CD14-positive monocyte (primary cell): Measurements from ENCODE around the gene IL10RB. TPM values are rescaled to one million over a fixed set of nuclear protein-coding genes. Genes with fewer than 3 reads are reported as not detected.

Experiments
- DNase-seq, 3 donors: peaks; one replicate each; pipeline ENCODE4 v3.0.0-alpha.2; 2011 to 2022
- H2AFZ ChIP-seq: 2 replicates; pipeline ENCODE4 v1.6.0; 2012; ENCODE audit warnings: mild to moderate bottlenecking, low read depth, low read length, inconsistent platforms; ENCODE audit not compliant: insufficient read depth, poor library complexity, severe bottlenecking
- H3K27ac ChIP-seq, 2 donors: 1 replicate in 1 of 2; 2 replicates in 1 of 2; pipeline ENCODE4 v1.5.1; 2012 to 2013; ENCODE audit warnings: low read length in 2 of 2, control low read depth in 1 of 2, inconsistent platforms in 1 of 2, low read depth in 1 of 2, mild to moderate bottlenecking in 1 of 2
- H3K27me3 ChIP-seq, 2 donors: one replicate each; pipeline versions ENCODE4 v1.6.0 to v1.6.1; 2011 to 2013; ENCODE audit warnings: low read length in 2 of 2; ENCODE audit not compliant: control insufficient read depth in 2 of 2, insufficient read depth in 2 of 2
- H3K36me3 ChIP-seq, 2 donors: replicated peaks in 1 of 2; 1 replicate in 1 of 2; 2 replicates in 1 of 2; pipeline versions ENCODE4 v1.5.1 to v1.6.1; 2012 to 2013; ENCODE audit warnings: low read length in 2 of 2, control low read depth in 1 of 2, inconsistent platforms in 1 of 2, mild to moderate bottlenecking in 1 of 2; ENCODE audit not compliant: insufficient read depth in 2 of 2, control insufficient read depth in 1 of 2
- H3K4me1 ChIP-seq, 2 donors: 1 replicate in 1 of 2; 2 replicates in 1 of 2; pipeline versions ENCODE4 v1.5.1 to v1.6.1; 2012 to 2013; ENCODE audit warnings: low read length in 2 of 2, control low read depth in 1 of 2, inconsistent platforms in 1 of 2, mild to moderate bottlenecking in 1 of 2, moderate library complexity in 1 of 2; ENCODE audit not compliant: insufficient read depth in 2 of 2, control insufficient read depth in 1 of 2
- H3K4me2 ChIP-seq: replicated peaks from 2 replicates; pipeline ENCODE3; 2012; ENCODE audit warnings: low read length, moderate library complexity, mild to moderate bottlenecking; ENCODE audit not compliant: poor library complexity, severe bottlenecking; ENCODE audit errors: extremely low read depth
- H3K4me3 ChIP-seq, 3 experiments: fragments of 200-600 bp in 1 of 3; sonication (generic) in 1 of 3; replicated peaks in 1 of 3; 1 replicate in 2 of 3; 2 replicates in 1 of 3; pipeline ENCODE4 v1.5.1; 2011 to 2013; ENCODE audit warnings: low read length in 3 of 3, mild to moderate bottlenecking in 3 of 3, control low read depth in 2 of 3, low read depth in 2 of 3, inconsistent platforms in 1 of 3, moderate library complexity in 1 of 3
- H3K79me2 ChIP-seq: 2 replicates; pipeline ENCODE4 v1.6.0; 2012; ENCODE audit warnings: mild to moderate bottlenecking, control low read depth, inconsistent platforms, low read length, moderate library complexity; ENCODE audit not compliant: insufficient read depth
- H3K9ac ChIP-seq: 2 replicates; pipeline ENCODE4 v1.6.0; 2017; ENCODE audit warnings: low read length, mild to moderate bottlenecking; ENCODE audit not compliant: insufficient read depth, poor library complexity, severe bottlenecking
- H3K9me3 ChIP-seq, 2 donors: replicated peaks in 1 of 2; 1 replicate in 1 of 2; 2 replicates in 1 of 2; pipeline versions ENCODE4 v1.5.1 to v1.6.1; 2012 to 2013; ENCODE audit warnings: low read length in 2 of 2, control low read depth in 1 of 2; ENCODE audit not compliant: control insufficient read depth in 1 of 2, insufficient read depth in 1 of 2
- H4K20me1 ChIP-seq: 2 replicates; pipeline ENCODE4 v1.6.0; 2012; ENCODE audit warnings: mild to moderate bottlenecking, low read length, control low read depth, moderate library complexity; ENCODE audit not compliant: insufficient read depth
- H3K27ac Mint-ChIP-seq, 7 donors: one replicate each; pipeline ENCODE4 v1.8.0; 2020; ENCODE audit warnings: mild to moderate bottlenecking in 7 of 7, mixed read lengths in 7 of 7, moderate library complexity in 6 of 7, inconsistent platforms in 2 of 7
- H3K27me3 Mint-ChIP-seq, 3 donors: one replicate each; pipeline ENCODE4 v1.8.0; 2021 to 2022; ENCODE audit warnings: low read depth in 3 of 3, mild to moderate bottlenecking in 3 of 3, mixed read lengths in 3 of 3, moderate library complexity in 3 of 3, inconsistent platforms in 1 of 3
- H3K36me3 Mint-ChIP-seq, 2 donors: one replicate each; pipeline ENCODE4 v1.8.0; 2020; ENCODE audit warnings: mixed read lengths in 2 of 2, inconsistent platforms in 1 of 2, mild to moderate bottlenecking in 1 of 2
- H3K4me1 Mint-ChIP-seq: one replicate; pipeline ENCODE4 v1.8.0; 2020; ENCODE audit warnings: mild to moderate bottlenecking, mixed read lengths
- H3K4me3 Mint-ChIP-seq, 2 donors: one replicate each; pipeline ENCODE4 v1.8.0; 2020; ENCODE audit warnings: mild to moderate bottlenecking in 2 of 2, mixed read lengths in 2 of 2, moderate library complexity in 1 of 2
- H3K9me3 Mint-ChIP-seq, 7 donors: one replicate each; pipeline ENCODE4 v1.8.0; 2020 to 2022; ENCODE audit warnings: mixed read lengths in 7 of 7, mild to moderate bottlenecking in 6 of 7, moderate library complexity in 6 of 7, inconsistent platforms in 2 of 7
- CTCF ChIP-seq: fragments of 200-600 bp; IDR thresholded peaks from one replicate; pipeline ENCODE4 v1.8.0; 2022; ENCODE audit warnings: antibody characterized with exemption, mild to moderate bottlenecking
- WGBS: methylation state at CpG from one replicate; pipeline ENCODE4 v1.1.5; 2013; ENCODE audit warnings: missing lambda C conversion rate; ENCODE audit not compliant: insufficient coverage; 5-methylcytosine and 5-hydroxymethylcytosine counted together
- intact Hi-C, 2 donors: fragments of 100-400 bp; cut with micrococcal nuclease; formaldehyde crosslinking; loops; one replicate each; pipeline versions ENCODE4 v1.15.0 to v1.15.1; 2023
- polyA plus RNA-seq, 3 donors: library from polyadenylated mRNA; depleted of rRNA in 1 of 3; unstranded in 2 of 3; stranded (reverse) in 1 of 3; fragments of 300-500 nt in 2 of 3; fragments of >200 nt in 1 of 3; fragmentation: Illumina TruSeq in 2 of 3; gene quantifications; 1 replicate in 2 of 3; 2 replicates in 1 of 3; pipeline ENCODE4 v1.2.3, GENCODE V29; 2012 to 2021

Gene IL10RB
- polyA plus RNA-seq, 3 donors: 79.0 to 225 (median 212) TPM

DNA sequence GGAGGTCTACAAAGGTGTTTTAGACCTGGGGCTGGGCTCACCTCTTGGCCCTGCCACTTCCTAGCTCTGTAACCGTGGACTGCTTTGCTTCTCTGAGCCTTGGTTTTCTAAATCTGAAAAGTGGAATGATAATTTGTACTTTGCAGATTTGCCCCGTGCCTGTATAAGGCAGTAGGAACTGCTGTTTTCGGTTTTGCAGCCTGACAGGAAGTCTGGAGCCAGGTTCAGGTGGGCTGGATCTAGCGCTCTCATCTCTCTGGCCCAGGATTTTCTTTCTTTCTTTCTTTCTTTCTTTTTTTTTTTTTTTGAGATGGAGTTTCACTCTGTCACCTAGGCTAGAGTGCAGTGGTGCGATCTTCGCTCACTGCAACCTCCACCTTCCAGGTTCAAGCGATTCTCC, 19.2 kb upstream of the IL10RB start:
- H3K79me2 ChIP-seq: peaks cover 55% of the 10 kb centered on the region
- peaks cover 86 to 99% of the 10 kb centered on the region in 2 donors for H3K36me3 Mint-ChIP-seq
- H3K27ac ChIP-seq: peak overlapping the region in 1 of 2 donors; percentile 60
- intact Hi-C loops: no loop called here
- peak overlapping the region in 3 of 7 donors; percentile 0 to 78 (median 74) for H3K27ac Mint-ChIP-seq
- H3K27me3 Mint-ChIP-seq: peaks cover 0 to 3% (median 0%) of the 10 kb centered on the region in 3 donors
- H3K4me3 ChIP-seq: no peak overlapping the region
- no peak overlapping the region for H2AFZ ChIP-seq
- no peaks in the 10 kb centered on the region for H3K27me3 ChIP-seq
- H3K9ac ChIP-seq: no peak overlapping the region
- H3K4me3 Mint-ChIP-seq: no peak overlapping the region
- 88% methylated on average over 1 of the region's 7 CpGs for WGBS
- TF ChIP-seq CTCF: no peak
- H3K4me2 ChIP-seq: no peak overlapping the region
- peaks cover 34% of the 10 kb centered on the region for H3K4me1 Mint-ChIP-seq
- H3K36me3 ChIP-seq: peaks cover 65 to 97% of the 10 kb centered on the region in 2 donors
- H3K9me3 ChIP-seq: no peaks in the 10 kb centered on the region
- peaks cover 45% of the 10 kb centered on the region for H4K20me1 ChIP-seq
- H3K4me1 ChIP-seq: peaks cover 22 to 33% of the 10 kb centered on the region in 2 donors
- H3K9me3 Mint-ChIP-seq: no peaks in the 10 kb centered on the region
- no peak for DNase-seq

DNA sequence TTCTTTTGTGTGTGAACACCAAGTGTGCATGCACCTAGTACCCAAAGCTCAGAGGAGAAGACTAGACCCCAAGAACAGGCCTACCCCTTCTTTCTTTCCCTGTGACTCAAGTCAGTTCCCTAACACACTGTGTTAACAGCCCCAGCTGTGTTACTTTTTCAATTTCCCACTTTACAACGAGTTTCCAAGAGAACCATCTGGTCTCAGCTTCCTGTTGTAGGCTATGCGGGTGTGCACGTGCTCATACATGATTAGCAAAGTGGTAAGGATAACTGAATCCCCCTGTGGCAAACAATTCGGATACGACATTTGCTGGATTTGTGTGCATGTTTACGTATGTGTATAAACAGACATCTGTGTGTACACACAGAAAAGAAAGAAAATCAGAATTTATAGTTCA, 18.6 kb upstream of the IL10RB start:
- Histone ChIP-seq H3K9ac (no peak overlapping the region), H3K27me3 (no peaks in the 10 kb centered on the region), H3K27ac (peak overlapping the region in 1 of 2 donors; percentile 51), H3K9me3 (no peaks in the 10 kb centered on the region), H2AFZ (no peak overlapping the region), H3K4me1 (peaks cover 22 to 33% of the 10 kb centered on the region in 2 donors), H3K79me2 (peaks cover 52% of the 10 kb centered on the region), H3K4me3 (no peak overlapping the region), H3K36me3 (peaks cover 70 to 100% of the 10 kb centered on the region in 2 donors), H3K4me2 (no peak overlapping the region), H4K20me1 (peaks cover 40% of the 10 kb centered on the region)
- intact Hi-C loops: no loop called here
- peaks cover 89 to 100% of the 10 kb centered on the region in 2 donors for H3K36me3 Mint-ChIP-seq
- H3K4me1 Mint-ChIP-seq: peaks cover 34% of the 10 kb centered on the region
- no peak for TF ChIP-seq CTCF
- H3K4me3 Mint-ChIP-seq: no peak overlapping the region
- no peaks in the 10 kb centered on the region for H3K9me3 Mint-ChIP-seq
- WGBS: no CpG with 5 or more reads among the region's 6 CpGs
- no peak for DNase-seq
- H3K27me3 Mint-ChIP-seq: peaks cover 0 to 3% (median 0%) of the 10 kb centered on the region in 3 donors
- H3K27ac Mint-ChIP-seq: peak overlapping the region in 5 of 7 donors; percentile 23 to 80 (median 42)
